HepG2 (cell line): ENCODE results near the gene IL1RAPL1.

Experiments
- CTCF ChIP-seq: sonication (generic); formaldehyde crosslinking; IDR thresholded peaks from 2 replicates; pipeline ENCODE4 v1.5.0; 2020; ENCODE audit warnings: mild to moderate bottlenecking, missing genetic modification reagents, moderate library complexity
- FOSL1 ChIP-seq: sonication (generic); formaldehyde crosslinking; IDR thresholded peaks from 2 replicates; pipeline ENCODE4 v1.9.0; 2021; ENCODE audit warnings: missing genetic modification reagents, borderline replicate concordance
- HNF4G ChIP-seq, 2 experiments: sonication (generic) in 1 of 2; formaldehyde crosslinking in 1 of 2; IDR thresholded peaks; 2 replicates each; pipeline versions ENCODE4 v1.4.0 to v1.6.1; 2011 to 2020; ENCODE audit warnings: borderline replicate concordance in 2 of 2, low read depth in 2 of 2, mild to moderate bottlenecking in 2 of 2, low read length in 1 of 2, missing genetic modification reagents in 1 of 2, moderate library complexity in 1 of 2
- MIXL1 ChIP-seq: IDR thresholded peaks from 2 replicates; pipeline ENCODE4 v1.6.1; 2016
- POLR2AphosphoS2 ChIP-seq: IDR thresholded peaks from 2 replicates; pipeline ENCODE4 v1.6.1; 2011; ENCODE audit warnings: low read depth, low read length, improper control_type of control experiment
- ZSCAN29 ChIP-seq: sonication (generic); formaldehyde crosslinking; conservative IDR thresholded peaks from 2 replicates; pipeline ENCODE4 v1.4.0; 2020; ENCODE audit warnings: mild to moderate bottlenecking, missing genetic modification reagents
- TF ChIP-seq, protein P1 (sequence below): sonication (generic); formaldehyde crosslinking; IDR thresholded peaks from 2 replicates; pipeline ENCODE4 v1.4.0; 2020; ENCODE audit warnings: missing genetic modification reagents, mild to moderate bottlenecking, borderline replicate concordance
- TF ChIP-seq, protein P2 (sequence below), 2 experiments: sonication (generic) in 1 of 2; formaldehyde crosslinking in 1 of 2; IDR thresholded peaks; 2 replicates each; pipeline versions ENCODE4 v1.5.1 to v1.6.1; 2011 to 2020; ENCODE audit warnings: borderline replicate concordance in 1 of 2, low read depth in 1 of 2, low read length in 1 of 2, mild to moderate bottlenecking in 1 of 2, missing genetic modification reagents in 1 of 2, moderate library complexity in 1 of 2

DNA sequence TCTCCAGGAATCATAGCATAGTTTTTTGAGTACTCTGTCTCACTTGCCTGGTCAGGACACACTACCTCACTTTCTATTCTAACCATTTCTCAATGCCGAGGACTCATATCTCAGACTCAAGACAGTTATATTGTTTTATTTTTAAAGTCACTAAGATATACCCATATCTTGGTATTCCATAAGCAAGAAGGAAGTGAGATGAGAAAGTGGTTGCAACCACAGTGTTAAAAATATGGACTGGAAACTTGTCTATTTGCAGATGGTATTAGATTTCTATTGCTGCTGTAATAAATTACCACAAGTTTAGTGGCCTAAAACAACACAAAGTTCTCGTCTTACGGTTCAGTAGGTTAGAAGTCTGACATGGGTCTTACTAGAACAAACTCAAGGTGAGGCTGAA, 1283.4 kb downstream of the IL1RAPL1 start:
- TF ChIP-seq FOSL1: no peak
- no peak for TF ChIP-seq HNF4G (IDR thresholded peaks at IDR 0.05; ENCODE audit: borderline replicate concordance, low read depth, low read length)
- no peak for TF ChIP-seq HNF4G (CRISPR knock-in tag; IDR thresholded peaks at IDR 0.05; ENCODE audit: borderline replicate concordance, low read depth)
- TF ChIP-seq, protein P1, sequence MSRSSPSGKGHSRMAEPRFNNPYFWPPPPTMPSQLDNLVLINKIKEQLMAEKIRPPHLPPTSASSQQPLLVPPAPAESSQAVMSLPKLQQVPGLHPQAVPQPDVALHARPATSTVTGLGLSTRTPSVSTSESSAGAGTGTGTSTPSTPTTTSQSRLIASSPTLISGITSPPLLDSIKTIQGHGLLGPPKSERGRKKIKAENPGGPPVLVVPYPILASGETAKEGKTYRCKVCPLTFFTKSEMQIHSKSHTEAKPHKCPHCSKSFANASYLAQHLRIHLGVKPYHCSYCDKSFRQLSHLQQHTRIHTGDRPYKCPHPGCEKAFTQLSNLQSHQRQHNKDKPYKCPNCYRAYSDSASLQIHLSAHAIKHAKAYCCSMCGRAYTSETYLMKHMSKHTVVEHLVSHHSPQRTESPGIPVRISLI: no peak
- no peak for TF ChIP-seq MIXL1
- TF ChIP-seq CTCF: no peak
- TF ChIP-seq POLR2AphosphoS2: no peak
- TF ChIP-seq, protein P2, sequence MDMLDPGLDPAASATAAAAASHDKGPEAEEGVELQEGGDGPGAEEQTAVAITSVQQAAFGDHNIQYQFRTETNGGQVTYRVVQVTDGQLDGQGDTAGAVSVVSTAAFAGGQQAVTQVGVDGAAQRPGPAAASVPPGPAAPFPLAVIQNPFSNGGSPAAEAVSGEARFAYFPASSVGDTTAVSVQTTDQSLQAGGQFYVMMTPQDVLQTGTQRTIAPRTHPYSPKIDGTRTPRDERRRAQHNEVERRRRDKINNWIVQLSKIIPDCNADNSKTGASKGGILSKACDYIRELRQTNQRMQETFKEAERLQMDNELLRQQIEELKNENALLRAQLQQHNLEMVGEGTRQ (IDR thresholded peaks at IDR 0.05; ENCODE audit: low read depth, low read length): no peak
- TF ChIP-seq, protein P2 (CRISPR knock-in tag; IDR thresholded peaks at IDR 0.05; ENCODE audit: borderline replicate concordance): no peak
- TF ChIP-seq ZSCAN29 (CRISPR knock-in tag): no peak
